Activated CD4-positive, alpha-beta memory T cell treated with anti-CD3 and anti-CD28 coated beads, Interleukin-2, amount 10 ng/mL, durations not matched to agents 7 days and 5 days (primary cell): ENCODE measurements around the gene VTI1A. TPM values are rescaled to one million over a fixed set of nuclear protein-coding genes. Genes with fewer than 3 reads are reported as not detected.
"Not testable (repeated sequence)": the region's sequence is repeated elsewhere in the genome, so short reads cannot be mapped to it uniquely, and the experiment has no call there.

Source experiments
- CTCF ChIA-PET: fragments of 350-600 bp; sonication (Branson Sonifier 250); formaldehyde crosslinking; loops from one replicate; lab custom pipeline; 2021; ENCODE audit warnings: antibody characterized with exemption, inconsistent platforms; lab: Charles Lee
- POLR2A ChIA-PET: fragments of 350-600 bp; sonication (Branson Sonifier 250); formaldehyde crosslinking; loops from one replicate; lab custom pipeline; 2021; ENCODE audit warnings: antibody characterized with exemption; lab: Charles Lee
- DNase-seq: peaks from one replicate; pipeline ENCODE4 v3.0.0-alpha.2; 2020
- H3K27ac Mint-ChIP-seq: one replicate; pipeline ENCODE4 v1.8.0; 2021; ENCODE audit warnings: mild to moderate bottlenecking, mixed read lengths
- H3K27me3 Mint-ChIP-seq: one replicate; pipeline ENCODE4 v1.8.0; 2021; ENCODE audit warnings: mixed read lengths
- H3K36me3 Mint-ChIP-seq: one replicate; pipeline ENCODE4 v1.8.0; 2021; ENCODE audit warnings: low read depth, mixed read lengths
- H3K4me1 Mint-ChIP-seq: one replicate; pipeline ENCODE4 v1.8.0; 2021; ENCODE audit warnings: mixed read lengths
- H3K4me3 Mint-ChIP-seq: one replicate; pipeline ENCODE4 v1.8.0; 2021; ENCODE audit warnings: mild to moderate bottlenecking, mixed read lengths
- H3K9me3 Mint-ChIP-seq: one replicate; pipeline ENCODE4 v1.8.0; 2021; ENCODE audit warnings: mixed read lengths
- total RNA-seq, 2 experiments: library from RNA; stranded (reverse); gene quantifications; one replicate each; pipeline ENCODE4 v1.2.3, GENCODE V29; 2021

VTI1A gene
- total RNA-seq, 2 experiments from 2014 or later = 32.9 to 37.3 TPM

GRCh38 chr10:112491144-112491543 lies 44.1 kb downstream of the VTI1A start:
- no peaks in the 10 kb centered on the region for H3K9me3 Mint-ChIP-seq
- H3K27ac Mint-ChIP-seq = no peak overlapping the region
- H3K4me1 Mint-ChIP-seq = peaks cover 3% of the 10 kb centered on the region
- no peak for DNase-seq
- H3K27me3 Mint-ChIP-seq = no peaks in the 10 kb centered on the region
- CTCF ChIA-PET = no interaction called here
- no peak overlapping the region for H3K4me3 Mint-ChIP-seq
- POLR2A ChIA-PET = interaction anchor here (0.9 kb wide), 1 partner anchor 44 kb away, joined by 3 read pairs; the partner anchor contains the start of genes VTI1A and ZDHHC6
- H3K36me3 Mint-ChIP-seq = no peaks in the 10 kb centered on the region

GRCh38 chr10:112492736-112493135 lies 45.7 kb downstream of the VTI1A start:
- Mint-ChIP-seq H3K4me1 (peaks cover 8% of the 10 kb centered on the region), H3K4me3 (no peak overlapping the region)
- CTCF ChIA-PET = interaction anchor here (1.3 kb wide), 1 partner anchor 21 kb away, joined by 4 read pairs; no protein-coding TSS in a partner anchor

GRCh38 chr10:112497347-112497950 lies 50.4 kb downstream of the VTI1A start:
- Mint-ChIP-seq H3K4me3 (no peak overlapping the region), H3K4me1 (peaks cover 5% of the 10 kb centered on the region), H3K27me3 (no peaks in the 10 kb centered on the region), H3K36me3 (peaks cover 8% of the 10 kb centered on the region), H3K9me3 (no peaks in the 10 kb centered on the region), H3K27ac (no peak overlapping the region)
- ChIA-PET CTCF (no interaction called here), POLR2A (no interaction called here)
- no peak for DNase-seq

More at GRCh38 chr10:112492736-112493135, 45.7 kb downstream of the VTI1A start:
- POLR2A ChIA-PET = no interaction called here
- no peaks in the 10 kb centered on the region for H3K9me3 Mint-ChIP-seq
- H3K27ac Mint-ChIP-seq = no peak overlapping the region
- no peaks in the 10 kb centered on the region for H3K27me3 Mint-ChIP-seq
- DNase-seq = no peak
- no peaks in the 10 kb centered on the region for H3K36me3 Mint-ChIP-seq

- H3K27ac Mint-ChIP-seq = no peak overlapping the region
- DNase-seq = no peak
- peaks cover 5% of the 10 kb centered on the region for H3K4me1 Mint-ChIP-seq
- ChIA-PET POLR2A (no interaction called here), CTCF (no interaction called here)
- peaks cover 8% of the 10 kb centered on the region for H3K36me3 Mint-ChIP-seq
- H3K27me3 Mint-ChIP-seq = no peaks in the 10 kb centered on the region
- no peak overlapping the region for H3K4me3 Mint-ChIP-seq
- no peaks in the 10 kb centered on the region for H3K9me3 Mint-ChIP-seq
These were observed 51.8 kb downstream of the VTI1A start for GRCh38 chr10:112498806-112499205.

- H3K36me3 Mint-ChIP-seq, H3K27ac Mint-ChIP-seq, H3K4me1 Mint-ChIP-seq, DNase-seq, CTCF ChIA-PET, H3K9me3 Mint-ChIP-seq, H3K4me3 Mint-ChIP-seq, H3K27me3 Mint-ChIP-seq, POLR2A ChIA-PET: not testable (repeated sequence)
These were observed 53.0 kb downstream of the VTI1A start for GRCh38 chr10:112499985-112500384.

- CTCF ChIA-PET = interaction anchor here (0.6 kb wide), 1 partner anchor 30 kb away, joined by 3 read pairs; no protein-coding TSS in a partner anchor
- H3K4me1 Mint-ChIP-seq = peaks cover 2% of the 10 kb centered on the region
- POLR2A ChIA-PET = no interaction called here
- no peak for DNase-seq
- no peaks in the 10 kb centered on the region for H3K27me3 Mint-ChIP-seq
- H3K36me3 Mint-ChIP-seq = peaks cover 8% of the 10 kb centered on the region
- H3K4me3 Mint-ChIP-seq = no peak overlapping the region
- no peaks in the 10 kb centered on the region for H3K9me3 Mint-ChIP-seq
- H3K27ac Mint-ChIP-seq = no peak overlapping the region
These were observed 55.5 kb downstream of the VTI1A start for GRCh38 chr10:112502536-112502935.

- no peak for DNase-seq
- H3K4me3 Mint-ChIP-seq = no peak overlapping the region
- no peak overlapping the region for H3K27ac Mint-ChIP-seq
- CTCF ChIA-PET = no interaction called here
- H3K4me1 Mint-ChIP-seq = no peaks in the 10 kb centered on the region
- peaks cover 8% of the 10 kb centered on the region for H3K36me3 Mint-ChIP-seq
- POLR2A ChIA-PET = no interaction called here
- no peaks in the 10 kb centered on the region for H3K27me3 Mint-ChIP-seq
- H3K9me3 Mint-ChIP-seq = no peaks in the 10 kb centered on the region
These were observed 56.6 kb downstream of the VTI1A start for GRCh38 chr10:112503643-112504042.

GRCh38 chr10:112507046-112507445 lies 60.0 kb downstream of the VTI1A start:
- Mint-ChIP-seq H3K4me3 (no peak overlapping the region), H3K4me1 (peaks cover 15% of the 10 kb centered on the region), H3K36me3 (peaks cover 5% of the 10 kb centered on the region), H3K27me3 (no peaks in the 10 kb centered on the region), H3K9me3 (no peaks in the 10 kb centered on the region), H3K27ac (no peak overlapping the region)
- CTCF ChIA-PET = interaction anchor here (1.6 kb wide), 1 partner anchor 35 kb away, joined by 3 read pairs; no protein-coding TSS in a partner anchor
- DNase-seq = no peak
- POLR2A ChIA-PET = no interaction called here

GRCh38 chr10:112507988-112508387 lies 61.0 kb downstream of the VTI1A start:
- Mint-ChIP-seq H3K27me3 (no peaks in the 10 kb centered on the region), H3K4me1 (peaks cover 15% of the 10 kb centered on the region), H3K9me3 (no peaks in the 10 kb centered on the region), H3K4me3 (no peak overlapping the region), H3K27ac (no peak overlapping the region), H3K36me3 (peaks cover 5% of the 10 kb centered on the region)
- no peak for DNase-seq
- ChIA-PET POLR2A (no interaction called here), CTCF (interaction anchor here (1.6 kb wide), 1 partner anchor 36 kb away, joined by 3 read pairs; no protein-coding TSS in a partner anchor)

GRCh38 chr10:112509558-112510291 lies 62.7 kb downstream of the VTI1A start:
- H3K36me3 Mint-ChIP-seq = peaks cover 5% of the 10 kb centered on the region
- peaks cover 15% of the 10 kb centered on the region for H3K4me1 Mint-ChIP-seq
- no peak overlapping the region for H3K4me3 Mint-ChIP-seq
- H3K9me3 Mint-ChIP-seq = no peaks in the 10 kb centered on the region
- H3K27ac Mint-ChIP-seq = no peak overlapping the region
- ChIA-PET POLR2A (no interaction called here), CTCF (no interaction called here)
- H3K27me3 Mint-ChIP-seq = no peaks in the 10 kb centered on the region
- DNase-seq = no peak

GRCh38 chr10:112510384-112510783 lies 63.4 kb downstream of the VTI1A start:
- H3K9me3 Mint-ChIP-seq = no peaks in the 10 kb centered on the region
- ChIA-PET CTCF (no interaction called here), POLR2A (no interaction called here)
- H3K27ac Mint-ChIP-seq = no peak overlapping the region
- peaks cover 15% of the 10 kb centered on the region for H3K4me1 Mint-ChIP-seq
- DNase-seq = peak; percentile 47
- H3K27me3 Mint-ChIP-seq = no peaks in the 10 kb centered on the region
- peaks cover 5% of the 10 kb centered on the region for H3K36me3 Mint-ChIP-seq
- no peak overlapping the region for H3K4me3 Mint-ChIP-seq

- ChIA-PET CTCF (no interaction called here), POLR2A (no interaction called here)
- peaks cover 8% of the 10 kb centered on the region for H3K36me3 Mint-ChIP-seq
- no peak for DNase-seq
- no peak overlapping the region for H3K4me3 Mint-ChIP-seq
- H3K9me3 Mint-ChIP-seq = no peaks in the 10 kb centered on the region
- H3K27me3 Mint-ChIP-seq = no peaks in the 10 kb centered on the region
- H3K4me1 Mint-ChIP-seq = peaks cover 21% of the 10 kb centered on the region
- H3K27ac Mint-ChIP-seq = no peak overlapping the region
These were observed 65.3 kb downstream of the VTI1A start for GRCh38 chr10:112512294-112512693.

- H3K27ac Mint-ChIP-seq = no peak overlapping the region
- ChIA-PET POLR2A (no interaction called here), CTCF (no interaction called here)
- no peak for DNase-seq
- peaks cover 32% of the 10 kb centered on the region for H3K4me1 Mint-ChIP-seq
- H3K9me3 Mint-ChIP-seq = no peaks in the 10 kb centered on the region
- H3K36me3 Mint-ChIP-seq = peaks cover 8% of the 10 kb centered on the region
- H3K4me3 Mint-ChIP-seq = no peak overlapping the region
- no peaks in the 10 kb centered on the region for H3K27me3 Mint-ChIP-seq
These were observed 68.1 kb downstream of the VTI1A start for GRCh38 chr10:112515126-112515525.
